HepG2 (cell line): ENCODE data around the gene TXNRD2. TPM values are rescaled to one million over a fixed set of nuclear protein-coding genes. Genes with fewer than 3 reads are reported as not detected.
A peak's percentile ranks its signal among the peaks of the same experiment; 100 is the strongest.

Source experiments
- ATAC-seq: fragments of 200-7000 bp; cut with Tn5 transposase; 3 replicates; pipeline ENCODE4 v1.9.1; 2020; ENCODE audit warnings: mild to moderate bottlenecking, moderate library complexity
- BruUV-seq: library from RNA; stranded (reverse); fragments of 400-500 nt; replicated peaks from 2 replicates; lab custom pipeline; 2021; lab: Mats Ljungman, UMichigan
- CTCF ChIA-PET: fragments of 300-600 bp; formaldehyde crosslinking; extraction: SDS; loops from one replicate; lab custom pipeline; 2021; ENCODE audit warnings: low total read pairs, inconsistent platforms, low intra/inter-chr PET ratio; lab: Yijun Ruan, JAX
- POLR2A ChIA-PET: fragments of 350-600 bp; sonication (Branson Sonifier 250); formaldehyde crosslinking; loops from one replicate; lab custom pipeline; 2020; ENCODE audit warnings: antibody characterized with exemption, inconsistent platforms; lab: Yijun Ruan, JAX
- DNase-seq: peaks from one replicate; pipeline ENCODE4 v3.0.0-alpha.2; 2015; ENCODE audit warnings: low spot score
- FAIRE-seq: peaks from 3 replicates; lab custom pipeline; 2011; peaks lifted over from hg19 to GRCh38; lab: Jason Lieb, UNC
- H2AFZ ChIP-seq: one replicate; pipeline ENCODE4 v1.6.1; 2011; ENCODE audit warnings: low read length, inconsistent platforms
- H3K27ac ChIP-seq: fragments of 300-600 bp; 3 replicates; pipeline ENCODE4 v1.8.0; 2011; ENCODE audit warnings: mixed run types, mild to moderate bottlenecking, mixed read lengths, low read length, inconsistent platforms; ENCODE audit not compliant: insufficient read depth; ENCODE audit errors: extremely low read length
- H3K27me3 ChIP-seq, 2 experiments: fragments of 200-600 bp in 1 of 2; 2 replicates in 1 of 2; 3 replicates in 1 of 2; pipeline versions ENCODE4 v1.6.0 to v1.8.0; 2011; ENCODE audit warnings: low read length in 2 of 2, mild to moderate bottlenecking in 2 of 2, moderate library complexity in 2 of 2, inconsistent platforms in 1 of 2; ENCODE audit not compliant: insufficient read depth in 2 of 2, control insufficient read depth in 1 of 2
- H3K36me3 ChIP-seq, 2 experiments: fragments of 200-600 bp in 1 of 2; replicated peaks in 1 of 2; 2 replicates in 1 of 2; 3 replicates in 1 of 2; pipeline versions ENCODE4 v1.5.1 to v1.8.0; 2011; ENCODE audit warnings: low read length in 2 of 2, inconsistent platforms in 1 of 2; ENCODE audit not compliant: insufficient read depth in 2 of 2, control insufficient read depth in 1 of 2
- H3K4me1 ChIP-seq: 2 replicates; pipeline ENCODE4 v1.5.1; 2012; ENCODE audit warnings: low read length, inconsistent platforms; ENCODE audit not compliant: insufficient read depth
- H3K4me2 ChIP-seq: 2 replicates; pipeline ENCODE4 v1.6.0; 2011; ENCODE audit warnings: low read depth, low read length, inconsistent platforms
- H3K4me3 ChIP-seq, 3 experiments: fragments of 200-600 bp in 1 of 3; sonication (generic), shearing (Covaris generic) in 1 of 3; replicated peaks in 1 of 3; 2 replicates each; pipeline ENCODE4 v1.5.1; 2011 to 2016; ENCODE audit warnings: low read length in 3 of 3, inconsistent platforms in 2 of 3, low read depth in 2 of 3, mild to moderate bottlenecking in 2 of 3, control low read depth in 1 of 3, mixed read lengths in 1 of 3; ENCODE audit not compliant: insufficient read depth in 1 of 3
- H3K79me2 ChIP-seq: one replicate; pipeline ENCODE4 v1.6.1; 2011; ENCODE audit warnings: low read length, inconsistent platforms; ENCODE audit not compliant: insufficient read depth
- H3K9ac ChIP-seq: 2 replicates; pipeline ENCODE4 v1.6.0; 2011; ENCODE audit warnings: mild to moderate bottlenecking, low read depth, low read length, inconsistent platforms; ENCODE audit not compliant: insufficient read depth
- H3K9me3 ChIP-seq: 2 replicates; pipeline ENCODE4 v1.5.1; 2012; ENCODE audit warnings: mild to moderate bottlenecking, low read length
- H4K20me1 ChIP-seq: 2 replicates; pipeline ENCODE4 v1.6.0; 2011; ENCODE audit warnings: inconsistent platforms, mild to moderate bottlenecking, low read length, moderate library complexity; ENCODE audit not compliant: insufficient read depth
- MAFF ChIP-seq: IDR thresholded peaks from 2 replicates; pipeline ENCODE4 v1.6.1; 2011; ENCODE audit warnings: low read depth, low read length, improper control_type of control experiment
- MATR3 ChIP-seq: sonication (generic); formaldehyde crosslinking; IDR thresholded peaks from 2 replicates; pipeline ENCODE4 v1.4.0; 2020; ENCODE audit warnings: missing genetic modification reagents
- NR2F1 ChIP-seq, 2 experiments: fragments of 450-650 bp in 1 of 2; formaldehyde crosslinking in 1 of 2; IDR thresholded peaks; 2 replicates each; pipeline versions ENCODE4 v1.5.0 to v1.6.1; 2016 to 2020; ENCODE audit warnings: mild to moderate bottlenecking in 1 of 2, missing compliant biosample characterization in 1 of 2, missing genetic modification reagents in 1 of 2, moderate library complexity in 1 of 2
- NR2F6 ChIP-seq, 2 experiments: IDR thresholded peaks; 2 replicates each; pipeline ENCODE4 v1.6.1; 2016; ENCODE audit warnings: antibody characterized with exemption in 1 of 2, mild to moderate bottlenecking in 1 of 2
- SALL2 ChIP-seq: sonication (generic); formaldehyde crosslinking; IDR thresholded peaks from 2 replicates; pipeline ENCODE4 v1.8.1; 2023; ENCODE audit warnings: mild to moderate bottlenecking, missing genetic modification reagents, inconsistent platforms
- SAP130 ChIP-seq: IDR thresholded peaks from 2 replicates; pipeline ENCODE4 v1.6.1; 2016; ENCODE audit warnings: low read depth
- ZNF446 ChIP-seq: sonication (generic); formaldehyde crosslinking; IDR thresholded peaks from 2 replicates; pipeline ENCODE4 v1.5.0; 2020; ENCODE audit warnings: mild to moderate bottlenecking, missing genetic modification reagents
- ZNF549 ChIP-seq: sonication (generic); formaldehyde crosslinking; IDR thresholded peaks from 2 replicates; pipeline ENCODE4 v1.5.0; 2020; ENCODE audit warnings: missing genetic modification reagents
- ZNF616 ChIP-seq: sonication (generic); formaldehyde crosslinking; IDR thresholded peaks from 2 replicates; pipeline ENCODE4 v1.5.0; 2020; ENCODE audit warnings: low read depth, mild to moderate bottlenecking, missing genetic modification reagents
- ZNF746 ChIP-seq: sonication (generic); formaldehyde crosslinking; IDR thresholded peaks from 2 replicates; pipeline ENCODE4 v1.8.0; 2022; ENCODE audit warnings: mild to moderate bottlenecking, missing genetic modification reagents
- ZSCAN25 ChIP-seq: sonication (generic); formaldehyde crosslinking; IDR thresholded peaks from 2 replicates; pipeline ENCODE4 v1.8.0; 2022; ENCODE audit warnings: mild to moderate bottlenecking, missing genetic modification reagents
- WGBS: methylation state at CpG from one replicate; pipeline ENCODE4 v1.1.6; 2017; ENCODE audit warnings: low lambda C conversion rate; 5-methylcytosine and 5-hydroxymethylcytosine counted together
- in situ Hi-C: cut with HindIII; loops from 2 replicates; pipeline ENCODE4 v1.10.0; 2017; ENCODE audit warnings: low pct_unique_long_range_greater_than_20kb; ENCODE audit not compliant: extremely low pct_ligation_motif_present
- intact Hi-C: fragments of 100-400 bp; cut with micrococcal nuclease; formaldehyde crosslinking; loops from one replicate; pipeline ENCODE4 v1.10.0; 2022; ENCODE audit not compliant: unreplicated experiment
- polyA plus RNA-seq, 8 experiments: library from polyadenylated mRNA; depleted of rRNA in 3 of 8; stranded (reverse) in 7 of 8; unstranded in 1 of 8; fragments of >200 nt; fragmentation: Illumina TruSeq in 4 of 8; extraction: Trizol in 4 of 8; gene quantifications; 2 replicates each; pipeline versions ENCODE4 v1.2.1 to v1.2.3, GENCODE V29; 2011 to 2016; ENCODE audit warnings: low read depth in 4 of 8, missing spikeins in 1 of 8, mixed read lengths in 1 of 8; ENCODE audit not compliant: insufficient read depth in 1 of 8
- total RNA-seq, 5 experiments: library from RNA; depleted of rRNA; stranded (reverse); fragments of >200 nt; fragmentation: Illumina TruSeq; extraction: Trizol; gene quantifications; 2 replicates each; pipeline ENCODE4 v1.2.3, GENCODE V29; 2016; ENCODE audit warnings: low read depth in 1 of 5
- TF ChIP-seq, protein P1 (sequence below): sonication (generic); formaldehyde crosslinking; IDR thresholded peaks from 2 replicates; pipeline ENCODE4 v1.9.0; 2021; ENCODE audit warnings: missing genetic modification reagents, borderline replicate concordance
- TF ChIP-seq, protein P2 (sequence below): sonication (generic); formaldehyde crosslinking; IDR thresholded peaks from 2 replicates; pipeline ENCODE4 v1.4.0; 2020; ENCODE audit warnings: missing genetic modification reagents, mild to moderate bottlenecking, borderline replicate concordance
- TF ChIP-seq, protein P3 (sequence below): sonication (generic); formaldehyde crosslinking; IDR thresholded peaks from 2 replicates; pipeline ENCODE4 v1.5.1; 2020; ENCODE audit warnings: mild to moderate bottlenecking, moderate library complexity, missing genetic modification reagents

The TXNRD2 gene
- total and polyA plus RNA-seq, 2 of the 13 experiments (the other 11 are each of a cell fraction or from before 2014, with no cell fraction given): 17.5 to 18.6 TPM

DNA sequence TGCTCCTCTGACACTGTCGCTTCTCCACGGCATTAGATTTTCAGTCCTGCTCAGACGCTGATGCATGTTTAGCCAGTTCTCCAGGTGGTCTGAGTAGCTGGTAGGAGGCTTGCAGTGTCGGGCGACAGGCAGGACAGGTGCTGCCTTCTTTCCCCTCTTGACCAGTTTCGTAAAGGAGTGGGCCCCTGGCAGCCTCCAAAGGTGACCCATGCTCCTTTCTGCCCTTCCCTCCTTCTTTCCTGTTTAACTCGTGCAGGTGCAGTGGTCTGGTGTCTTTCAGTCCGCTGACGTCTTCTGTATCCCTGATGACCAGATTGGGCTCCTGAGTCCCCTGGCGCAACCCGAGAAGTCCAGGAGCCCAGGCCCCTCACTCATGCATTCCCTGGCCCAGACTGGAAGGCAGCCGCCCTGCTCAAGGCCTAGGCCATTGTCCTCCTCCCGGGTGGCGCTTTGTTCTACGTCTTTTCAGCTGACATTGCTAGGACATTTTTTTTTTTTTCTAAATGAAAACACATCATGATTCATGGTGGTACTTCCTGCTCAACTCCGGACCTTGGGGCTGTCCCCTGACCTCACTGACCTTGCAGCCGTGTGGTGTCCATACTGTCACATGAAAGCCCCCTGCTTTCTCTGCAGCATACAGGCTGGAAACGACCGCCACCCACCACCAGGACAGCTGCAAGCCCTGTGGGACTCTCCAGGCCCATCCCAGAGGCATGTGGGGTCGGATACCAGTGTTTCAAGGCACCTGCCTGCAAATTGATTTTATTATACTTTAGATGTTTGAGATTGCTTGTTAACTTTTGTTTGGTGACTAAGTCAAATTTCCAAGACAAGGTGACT is 25.5 kb upstream of the TXNRD2 start:
- in situ Hi-C loops: no loop called here
- ChIA-PET POLR2A (interaction anchor here (1.0 kb wide), 1 partner anchor 54 kb away, joined by 3 read pairs; the partner anchor contains the start of gene TANGO2), CTCF (interaction anchor here (0.8 to 2.0 kb wide), 2 partner anchors 13 to 15 kb away, joined by 3 to 7 read pairs; no protein-coding TSS in a partner anchor)
- Histone ChIP-seq H3K27me3 (no peaks in the 10 kb centered on the region), H3K4me3 (no peak overlapping the region), H4K20me1 (no peaks in the 10 kb centered on the region; the same call in 1 of the 2 replicates), H3K9me3 (no peaks in the 10 kb centered on the region), H3K4me2 (no peak overlapping the region), H3K79me2 (peaks cover 10% of the 10 kb centered on the region), H3K36me3 (peaks cover 14 to 38% of the 10 kb centered on the region in 2 experiments; a peak in 4 of 5 replicates), H3K4me1 (peaks cover 68% of the 10 kb centered on the region), H3K9ac (no peak overlapping the region), H2AFZ (no peak overlapping the region), H3K27ac (peak overlapping the region; percentile 40)
- no peak for DNase-seq
- WGBS: 84% methylated on average over 20 of the region's 20 CpGs
- no peak for ATAC-seq
- intact Hi-C loops: no loop called here
- BruUV-seq: no TSS peak
- FAIRE-seq: no peak
- TF ChIP-seq NR2F6 (IDR thresholded peaks at IDR 0.05): peak; percentile 19; the same call in 1 of the 2 replicates
- no peak for TF ChIP-seq NR2F6 (CRISPR knock-in tag; IDR thresholded peaks at IDR 0.05)
- no peak for TF ChIP-seq ZNF616 (CRISPR knock-in tag)
- no peak for TF ChIP-seq ZSCAN25 (CRISPR knock-in tag)
- TF ChIP-seq NR2F1 (CRISPR knock-in tag; IDR thresholded peaks at IDR 0.05): peak in 1 of 2 experiments; percentile 30; a peak in 1 of 4 replicates
- TF ChIP-seq SALL2 (CRISPR knock-in tag): no peak
- TF ChIP-seq SAP130 (CRISPR knock-in tag): peak; percentile 23; the same call in 1 of the 2 replicates
- TF ChIP-seq, protein P1, sequence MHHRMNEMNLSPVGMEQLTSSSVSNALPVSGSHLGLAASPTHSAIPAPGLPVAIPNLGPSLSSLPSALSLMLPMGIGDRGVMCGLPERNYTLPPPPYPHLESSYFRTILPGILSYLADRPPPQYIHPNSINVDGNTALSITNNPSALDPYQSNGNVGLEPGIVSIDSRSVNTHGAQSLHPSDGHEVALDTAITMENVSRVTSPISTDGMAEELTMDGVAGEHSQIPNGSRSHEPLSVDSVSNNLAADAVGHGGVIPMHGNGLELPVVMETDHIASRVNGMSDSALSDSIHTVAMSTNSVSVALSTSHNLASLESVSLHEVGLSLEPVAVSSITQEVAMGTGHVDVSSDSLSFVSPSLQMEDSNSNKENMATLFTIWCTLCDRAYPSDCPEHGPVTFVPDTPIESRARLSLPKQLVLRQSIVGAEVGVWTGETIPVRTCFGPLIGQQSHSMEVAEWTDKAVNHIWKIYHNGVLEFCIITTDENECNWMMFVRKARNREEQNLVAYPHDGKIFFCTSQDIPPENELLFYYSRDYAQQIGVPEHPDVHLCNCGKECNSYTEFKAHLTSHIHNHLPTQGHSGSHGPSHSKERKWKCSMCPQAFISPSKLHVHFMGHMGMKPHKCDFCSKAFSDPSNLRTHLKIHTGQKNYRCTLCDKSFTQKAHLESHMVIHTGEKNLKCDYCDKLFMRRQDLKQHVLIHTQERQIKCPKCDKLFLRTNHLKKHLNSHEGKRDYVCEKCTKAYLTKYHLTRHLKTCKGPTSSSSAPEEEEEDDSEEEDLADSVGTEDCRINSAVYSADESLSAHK: no peak
- TF ChIP-seq ZNF549 (CRISPR knock-in tag): no peak
- TF ChIP-seq, protein P2, sequence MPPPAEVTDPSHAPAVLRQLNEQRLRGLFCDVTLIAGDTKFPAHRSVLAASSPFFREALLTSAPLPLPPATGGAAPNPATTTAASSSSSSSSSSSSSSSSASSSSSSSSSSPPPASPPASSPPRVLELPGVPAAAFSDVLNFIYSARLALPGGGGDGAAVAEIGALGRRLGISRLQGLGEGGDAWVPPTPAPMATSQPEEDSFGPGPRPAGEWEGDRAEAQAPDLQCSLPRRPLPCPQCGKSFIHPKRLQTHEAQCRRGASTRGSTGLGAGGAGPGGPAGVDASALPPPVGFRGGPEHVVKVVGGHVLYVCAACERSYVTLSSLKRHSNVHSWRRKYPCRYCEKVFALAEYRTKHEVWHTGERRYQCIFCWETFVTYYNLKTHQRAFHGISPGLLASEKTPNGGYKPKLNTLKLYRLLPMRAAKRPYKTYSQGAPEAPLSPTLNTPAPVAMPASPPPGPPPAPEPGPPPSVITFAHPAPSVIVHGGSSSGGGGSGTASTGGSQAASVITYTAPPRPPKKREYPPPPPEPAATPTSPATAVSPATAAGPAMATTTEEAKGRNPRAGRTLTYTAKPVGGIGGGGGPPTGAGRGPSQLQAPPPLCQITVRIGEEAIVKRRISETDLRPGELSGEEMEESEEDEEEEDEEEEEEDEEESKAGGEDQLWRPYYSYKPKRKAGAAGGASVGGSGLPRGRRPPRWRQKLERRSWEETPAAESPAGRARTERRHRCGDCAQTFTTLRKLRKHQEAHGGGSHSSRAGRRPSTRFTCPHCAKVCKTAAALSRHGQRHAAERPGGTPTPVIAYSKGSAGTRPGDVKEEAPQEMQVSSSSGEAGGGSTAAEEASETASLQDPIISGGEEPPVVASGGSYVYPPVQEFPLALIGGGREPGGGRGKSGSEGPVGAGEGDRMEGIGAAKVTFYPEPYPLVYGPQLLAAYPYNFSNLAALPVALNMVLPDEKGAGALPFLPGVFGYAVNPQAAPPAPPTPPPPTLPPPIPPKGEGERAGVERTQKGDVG (CRISPR knock-in tag): no peak
- TF ChIP-seq ZNF446: no peak
- no peak for TF ChIP-seq ZNF746
- TF ChIP-seq, protein P3, sequence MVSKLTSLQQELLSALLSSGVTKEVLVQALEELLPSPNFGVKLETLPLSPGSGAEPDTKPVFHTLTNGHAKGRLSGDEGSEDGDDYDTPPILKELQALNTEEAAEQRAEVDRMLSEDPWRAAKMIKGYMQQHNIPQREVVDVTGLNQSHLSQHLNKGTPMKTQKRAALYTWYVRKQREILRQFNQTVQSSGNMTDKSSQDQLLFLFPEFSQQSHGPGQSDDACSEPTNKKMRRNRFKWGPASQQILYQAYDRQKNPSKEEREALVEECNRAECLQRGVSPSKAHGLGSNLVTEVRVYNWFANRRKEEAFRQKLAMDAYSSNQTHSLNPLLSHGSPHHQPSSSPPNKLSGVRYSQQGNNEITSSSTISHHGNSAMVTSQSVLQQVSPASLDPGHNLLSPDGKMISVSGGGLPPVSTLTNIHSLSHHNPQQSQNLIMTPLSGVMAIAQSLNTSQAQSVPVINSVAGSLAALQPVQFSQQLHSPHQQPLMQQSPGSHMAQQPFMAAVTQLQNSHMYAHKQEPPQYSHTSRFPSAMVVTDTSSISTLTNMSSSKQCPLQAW (CRISPR knock-in tag): no peak
- TF ChIP-seq MAFF: no peak
- TF ChIP-seq MATR3: no peak
